ENCODE results near the gene CASP3.
A peak's percentile ranks its signal among the peaks of the same experiment; 100 is the strongest.

The CASP3 gene

GRCh38 chr4:184649026-184649970 is at the start of gene CASP3, which contains the start of gene PRIMPOL:
CASP3 (minus strand) TSS chr4:184649447; CDS start chr4:184638453, 10,994 bp downstream.
PRIMPOL (plus strand) TSS chr4:184649738; CDS start chr4:184657141, 7,403 bp downstream.
- FAIRE-seq = no peak

- no peak for FAIRE-seq
These were observed 48.7 kb upstream of the CASP3 start for GRCh38 chr4:184697956-184698355.

- FAIRE-seq = no peak
These were observed 46.1 kb upstream of the CASP3 start for GRCh38 chr4:184695178-184695896.

GRCh38 chr4:184694412-184694956 is 45.2 kb upstream of the CASP3 start:
- FAIRE-seq = no peak

GRCh38 chr4:184693056-184693455 is 43.8 kb upstream of the CASP3 start:
- FAIRE-seq = no peak

GRCh38 chr4:184689681-184690080 is 40.4 kb upstream of the CASP3 start:
- FAIRE-seq = no peak

GRCh38 chr4:184688447-184688846 is 39.2 kb upstream of the CASP3 start:
- no peak for FAIRE-seq

- no peak for FAIRE-seq
These were observed 38.8 kb upstream of the CASP3 start for GRCh38 chr4:184688005-184688404.

- FAIRE-seq = no peak
These were observed 35.4 kb upstream of the CASP3 start for GRCh38 chr4:184684491-184685189.

GRCh38 chr4:184681916-184682315 is 32.7 kb upstream of the CASP3 start:
- no peak for FAIRE-seq

- peak; percentile 65 for FAIRE-seq
These were observed 31.5 kb upstream of the CASP3 start for GRCh38 chr4:184680698-184681097.

- no peak for FAIRE-seq
These were observed 26.7 kb upstream of the CASP3 start for GRCh38 chr4:184675821-184676492.

GRCh38 chr4:184675018-184675417 is 25.8 kb upstream of the CASP3 start:
- no peak for FAIRE-seq

- no peak for FAIRE-seq
These were observed 24.8 kb upstream of the CASP3 start for GRCh38 chr4:184674011-184674410.

GRCh38 chr4:184672741-184673140 is 23.5 kb upstream of the CASP3 start:
- no peak for FAIRE-seq

- no peak for FAIRE-seq
These were observed 21.9 kb upstream of the CASP3 start for GRCh38 chr4:184671101-184671500.

- FAIRE-seq = no peak
These were observed 20.0 kb upstream of the CASP3 start for GRCh38 chr4:184669251-184669650.

- FAIRE-seq = no peak
These were observed 19.4 kb upstream of the CASP3 start for GRCh38 chr4:184668511-184669114.

- no peak for FAIRE-seq
These were observed 18.8 kb upstream of the CASP3 start for GRCh38 chr4:184668096-184668495.

- no peak for FAIRE-seq
These were observed 17.4 kb upstream of the CASP3 start for GRCh38 chr4:184666670-184667069.

GRCh38 chr4:184664445-184665210 is 15.4 kb upstream of the CASP3 start:
- FAIRE-seq = no peak
